ENCODE data around the gene AGTPBP1. TPM values are rescaled to one million over a fixed set of nuclear protein-coding genes. Genes with fewer than 3 reads are reported as not detected.

Gene AGTPBP1
- total and polyA plus RNA-seq, 2 of the 8 experiments (the other 6 are each of a cell fraction or from before 2014, with no cell fraction given) = 13.4 to 65.2 TPM

- TF ChIP-seq CHD7 (IDR thresholded peaks at IDR 0.05; ENCODE audit: insufficient replicate concordance, low read length) (no peak), CTCF (IDR thresholded peaks at IDR 0.05; ENCODE audit: control extremely low read depth in 1 of 3, insufficient read depth in 1 of 3, low read depth in 1 of 3, low read length in 3 of 3) (peak in 2 of 3 experiments; percentile 22 to 51; a peak in 2 of 4 replicates), PHF8 (conservative IDR thresholded peaks at IDR 0.05; ENCODE audit: low read depth, low read length) (no peak)
These were observed 25.5 kb downstream of the AGTPBP1 start (continued) for GRCh38 chr9:85716031-85716877.

All from H1 (cell line).